OCI-LY7 (cell line): ENCODE results near the gene ZBED4. TPM values are rescaled to one million over a fixed set of nuclear protein-coding genes. Genes with fewer than 3 reads are reported as not detected.

Source experiments
- BruUV-seq: library from RNA; stranded (reverse); fragments of 400-500 nt; replicated peaks from 2 replicates; lab custom pipeline; 2021; lab: Mats Ljungman, UMichigan
- CTCF ChIA-PET: fragments of 300-600 bp; sonication (Branson Sonifier 250); formaldehyde crosslinking; loops from one replicate; lab custom pipeline; 2022; ENCODE audit warnings: antibody characterized with exemption; ENCODE audit not compliant: unreplicated experiment; lab: Charles Lee
- POLR2A ChIA-PET: fragments of 300-600 bp; sonication (Branson Sonifier 250); formaldehyde crosslinking; loops from one replicate; lab custom pipeline; 2022; ENCODE audit warnings: antibody characterized with exemption; lab: Charles Lee
- DNase-seq: peaks from one replicate; pipeline ENCODE4 v3.0.0-alpha.2; 2015; ENCODE audit warnings: low spot score
- H2AFZ ChIP-seq: fragments of 200-600 bp; sonication (generic), shearing (Covaris generic); 2 replicates; pipeline ENCODE4 v1.6.1; 2014; ENCODE audit warnings: mild to moderate bottlenecking, antibody characterized with exemption, low read length, moderate library complexity
- H3K27ac ChIP-seq: fragments of 200-600 bp; sonication (generic); 2 replicates; pipeline ENCODE4 v1.5.1; 2014; ENCODE audit warnings: mixed run types, low read depth, mild to moderate bottlenecking, moderate library complexity, low read length, inconsistent platforms; ENCODE audit not compliant: poor library complexity, severe bottlenecking
- H3K36me3 ChIP-seq: fragments of 200-600 bp; sonication (generic); 2 replicates; pipeline ENCODE4 v1.6.1; 2014; ENCODE audit warnings: mild to moderate bottlenecking, antibody characterized with exemption, low read length, moderate library complexity, mixed read lengths; ENCODE audit not compliant: insufficient read depth
- H3K4me1 ChIP-seq: fragments of 200-600 bp; sonication (generic); 2 replicates; pipeline ENCODE4 v1.5.1; 2014; ENCODE audit warnings: mild to moderate bottlenecking, low read length; ENCODE audit not compliant: insufficient read depth, poor library complexity, severe bottlenecking
- H3K4me2 ChIP-seq: fragments of 200-600 bp; sonication (generic); 2 replicates; pipeline ENCODE4 v1.6.1; 2014; ENCODE audit warnings: mild to moderate bottlenecking, low read length
- H3K4me3 ChIP-seq: fragments of 200-600 bp; sonication (generic); 2 replicates; pipeline ENCODE4 v1.5.1; 2014; ENCODE audit warnings: mild to moderate bottlenecking, low read depth, low read length; ENCODE audit not compliant: poor library complexity, severe bottlenecking
- H3K79me2 ChIP-seq: fragments of 200-600 bp; sonication (generic); 2 replicates; pipeline ENCODE4 v1.6.1; 2016; ENCODE audit warnings: low read depth, mild to moderate bottlenecking, low read length, moderate library complexity, mixed read lengths; ENCODE audit not compliant: insufficient read depth
- H3K9me2 ChIP-seq: fragments of 200-600 bp; sonication (generic); 2 replicates; pipeline ENCODE4 v1.6.1; 2016; ENCODE audit warnings: mild to moderate bottlenecking, low read length, mixed read lengths; ENCODE audit not compliant: insufficient read depth
- H3K9me3 ChIP-seq: fragments of 200-600 bp; sonication (generic); 2 replicates; pipeline ENCODE4 v1.6.1; 2014; ENCODE audit warnings: mild to moderate bottlenecking, mixed run types, low read length, mixed read lengths
- H4K20me1 ChIP-seq: fragments of 200-600 bp; sonication (generic); 2 replicates; pipeline ENCODE4 v1.6.1; 2014; ENCODE audit warnings: mild to moderate bottlenecking, antibody characterized with exemption, low read length, moderate library complexity, mixed read lengths; ENCODE audit not compliant: insufficient read depth
- EZH2phosphoT487 ChIP-seq: fragments of 200-600 bp; sonication (generic); IDR thresholded peaks from 2 replicates; pipeline ENCODE4 v1.6.1; 2018; ENCODE audit warnings: low read depth, borderline replicate concordance, mild to moderate bottlenecking, mixed run types, antibody characterized with exemption, low read length, moderate library complexity, mixed read lengths
- intact Hi-C: fragments of 100-400 bp; cut with micrococcal nuclease; formaldehyde crosslinking; loops from one replicate; pipeline ENCODE4 v1.10.0; 2022; ENCODE audit not compliant: unreplicated experiment
- total RNA-seq, 2 experiments: library from RNA; depleted of rRNA in 1 of 2; stranded (reverse); fragments of >200 nt in 1 of 2; shearing (Covaris generic) in 1 of 2; gene quantifications; 2 replicates each; pipeline ENCODE4 v1.2.3, GENCODE V29; 2014 to 2022
- TF ChIP-seq, protein P1 (sequence below): fragments of 200-600 bp; sonication (generic); conservative IDR thresholded peaks from 2 replicates; pipeline ENCODE4 v1.5.1; 2014; ENCODE audit warnings: mild to moderate bottlenecking, antibody characterized with exemption, low read length, moderate library complexity, mixed read lengths

Gene ZBED4
- total RNA-seq, 2 experiments from 2014 or later = 30.4 to 31.6 TPM

DNA sequence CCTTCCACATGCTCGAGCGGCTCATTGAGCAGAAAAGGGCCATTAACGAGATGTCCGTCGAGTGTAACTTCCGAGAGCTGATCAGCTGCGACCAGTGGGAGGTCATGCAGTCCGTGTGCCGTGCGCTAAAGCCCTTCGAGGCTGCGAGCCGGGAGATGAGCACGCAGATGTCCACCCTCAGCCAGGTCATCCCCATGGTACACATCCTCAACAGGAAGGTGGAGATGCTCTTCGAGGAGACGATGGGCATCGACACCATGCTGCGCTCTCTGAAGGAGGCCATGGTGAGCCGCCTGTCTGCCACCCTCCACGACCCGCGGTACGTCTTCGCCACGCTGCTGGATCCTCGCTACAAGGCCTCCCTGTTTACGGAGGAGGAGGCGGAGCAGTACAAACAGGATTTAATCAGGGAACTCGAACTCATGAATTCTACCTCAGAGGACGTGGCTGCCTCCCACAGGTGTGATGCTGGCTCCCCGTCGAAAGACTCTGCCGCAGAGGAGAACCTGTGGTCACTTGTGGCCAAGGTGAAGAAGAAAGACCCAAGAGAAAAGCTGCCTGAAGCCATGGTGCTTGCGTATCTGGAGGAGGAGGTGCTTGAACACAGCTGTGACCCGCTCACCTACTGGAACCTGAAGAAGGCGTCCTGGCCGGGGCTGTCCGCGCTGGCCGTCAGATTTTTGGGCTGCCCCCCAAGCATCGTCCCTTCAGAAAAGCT is 32.9 kb downstream of the ZBED4 start:
- no TSS peak for BruUV-seq
- DNase-seq = no peak
- no peak overlapping the region for H3K27ac ChIP-seq
- intact Hi-C loops = no loop called here
- H3K79me2 ChIP-seq = peaks cover 14% of the 10 kb centered on the region; the same call in 1 of the 2 replicates
- H3K9me2 ChIP-seq = no peaks in the 10 kb centered on the region
- H3K9me3 ChIP-seq = peaks cover 9% of the 10 kb centered on the region; the same call in 1 of the 2 replicates
- H3K36me3 ChIP-seq = peaks cover 87% of the 10 kb centered on the region
- H3K4me1 ChIP-seq = no peaks in the 10 kb centered on the region
- TF ChIP-seq, protein P1, sequence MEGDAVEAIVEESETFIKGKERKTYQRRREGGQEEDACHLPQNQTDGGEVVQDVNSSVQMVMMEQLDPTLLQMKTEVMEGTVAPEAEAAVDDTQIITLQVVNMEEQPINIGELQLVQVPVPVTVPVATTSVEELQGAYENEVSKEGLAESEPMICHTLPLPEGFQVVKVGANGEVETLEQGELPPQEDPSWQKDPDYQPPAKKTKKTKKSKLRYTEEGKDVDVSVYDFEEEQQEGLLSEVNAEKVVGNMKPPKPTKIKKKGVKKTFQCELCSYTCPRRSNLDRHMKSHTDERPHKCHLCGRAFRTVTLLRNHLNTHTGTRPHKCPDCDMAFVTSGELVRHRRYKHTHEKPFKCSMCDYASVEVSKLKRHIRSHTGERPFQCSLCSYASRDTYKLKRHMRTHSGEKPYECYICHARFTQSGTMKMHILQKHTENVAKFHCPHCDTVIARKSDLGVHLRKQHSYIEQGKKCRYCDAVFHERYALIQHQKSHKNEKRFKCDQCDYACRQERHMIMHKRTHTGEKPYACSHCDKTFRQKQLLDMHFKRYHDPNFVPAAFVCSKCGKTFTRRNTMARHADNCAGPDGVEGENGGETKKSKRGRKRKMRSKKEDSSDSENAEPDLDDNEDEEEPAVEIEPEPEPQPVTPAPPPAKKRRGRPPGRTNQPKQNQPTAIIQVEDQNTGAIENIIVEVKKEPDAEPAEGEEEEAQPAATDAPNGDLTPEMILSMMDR = no peak
- no peak for TF ChIP-seq EZH2phosphoT487
- H4K20me1 ChIP-seq = no peaks in the 10 kb centered on the region
- no peak overlapping the region for H2AFZ ChIP-seq
- CTCF ChIA-PET = no interaction called here
- no peak overlapping the region for H3K4me3 ChIP-seq
- POLR2A ChIA-PET = no interaction called here
- no peak overlapping the region for H3K4me2 ChIP-seq

- Histone ChIP-seq H3K36me3 (peaks cover 89% of the 10 kb centered on the region), H4K20me1 (no peaks in the 10 kb centered on the region)
- POLR2A ChIA-PET = no interaction called here
These were observed 33.4 kb downstream of the ZBED4 start for GRCh38 chr22:49887064-49887451.

More at GRCh38 chr22:49887064-49887451, 33.4 kb downstream of the ZBED4 start:
- Histone ChIP-seq H3K27ac (no peak overlapping the region), H3K4me2 (no peak overlapping the region), H2AFZ (no peak overlapping the region), H3K4me3 (no peak overlapping the region), H3K79me2 (peaks cover 9% of the 10 kb centered on the region; the same call in 1 of the 2 replicates), H3K9me2 (no peaks in the 10 kb centered on the region), H3K9me3 (peaks cover 9% of the 10 kb centered on the region; the same call in 1 of the 2 replicates), H3K4me1 (no peaks in the 10 kb centered on the region)
- intact Hi-C loops = no loop called here
- TF ChIP-seq, protein P1 = no peak
- no peak for TF ChIP-seq EZH2phosphoT487
- DNase-seq = no peak
- no TSS peak for BruUV-seq
- CTCF ChIA-PET = no interaction called here
